WERI-Rb-1 (cell line): ENCODE measurements around the gene BBS4.

Source experiments
- DNase-seq: peaks from one replicate; pipeline ENCODE4 v3.0.0-alpha.2; 2020
- H3K27ac ChIP-seq: fragments of 250-450 bp; sonication (Bioruptor Pico); 2 replicates; pipeline ENCODE4 v1.5.1; 2020; ENCODE audit warnings: mild to moderate bottlenecking, moderate library complexity
- H3K27me3 ChIP-seq: fragments of 250-450 bp; sonication (Bioruptor Pico); 2 replicates; pipeline ENCODE4 v1.5.1; 2021; ENCODE audit warnings: mild to moderate bottlenecking, low read depth, moderate library complexity; ENCODE audit not compliant: insufficient read depth, severe bottlenecking
- H3K36me3 ChIP-seq: fragments of 250-450 bp; sonication (Bioruptor Pico); 2 replicates; pipeline ENCODE4 v1.5.1; 2020; ENCODE audit warnings: mild to moderate bottlenecking, moderate library complexity
- H3K4me3 ChIP-seq: 2 replicates; pipeline ENCODE4 v1.5.1; 2011; ENCODE audit warnings: low read depth, mild to moderate bottlenecking, control low read depth, low read length
- H3K9me3 ChIP-seq: fragments of 250-450 bp; sonication (Bioruptor Pico); 2 replicates; pipeline ENCODE4 v1.5.1; 2021; ENCODE audit warnings: mild to moderate bottlenecking, moderate library complexity; ENCODE audit not compliant: severe bottlenecking
- CTCF ChIP-seq: IDR thresholded peaks from 2 replicates; pipeline ENCODE4 v1.5.1; 2011; ENCODE audit warnings: low read depth, mild to moderate bottlenecking, control low read depth, inconsistent platforms, low read length

Gene BBS4

GRCh38 chr15:72685301-72685924 lies 594 bp upstream of the BBS4 start:
- no peak for DNase-seq
- peak overlapping the region; percentile 95 for H3K27ac ChIP-seq
- no peak for TF ChIP-seq CTCF

GRCh38 chr15:72688697-72689096 lies 2.7 kb downstream of the BBS4 start:
- no peaks in the 10 kb centered on the region for H3K9me3 ChIP-seq
- no peak overlapping the region for H3K27ac ChIP-seq
- no peaks in the 10 kb centered on the region for H3K27me3 ChIP-seq
- no peak for TF ChIP-seq CTCF
- no peaks in the 10 kb centered on the region for H3K36me3 ChIP-seq
- no peak overlapping the region for H3K4me3 ChIP-seq
- DNase-seq = no peak

More at GRCh38 chr15:72685301-72685924, 594 bp upstream of the BBS4 start:
- Histone ChIP-seq H3K36me3 (no peaks in the 10 kb centered on the region), H3K4me3 (peak overlapping the region; percentile 90), H3K27me3 (no peaks in the 10 kb centered on the region), H3K9me3 (no peaks in the 10 kb centered on the region)

GRCh38 chr15:72690938-72691337 lies 4.9 kb downstream of the BBS4 start:
- Histone ChIP-seq H3K27me3 (no peaks in the 10 kb centered on the region), H3K4me3 (no peak overlapping the region), H3K27ac (no peak overlapping the region), H3K9me3 (no peaks in the 10 kb centered on the region), H3K36me3 (no peaks in the 10 kb centered on the region)
- DNase-seq = no peak
- no peak for TF ChIP-seq CTCF

GRCh38 chr15:72698938-72699337 lies 12.9 kb downstream of the BBS4 start:
- Histone ChIP-seq H3K36me3 (no peaks in the 10 kb centered on the region), H3K27ac (no peak overlapping the region), H3K9me3 (no peaks in the 10 kb centered on the region), H3K27me3 (no peaks in the 10 kb centered on the region), H3K4me3 (no peak overlapping the region)
- TF ChIP-seq CTCF = no peak
- no peak for DNase-seq

- no peaks in the 10 kb centered on the region for H3K27me3 ChIP-seq
- DNase-seq = no peak
Observed at GRCh38 chr15:72700076-72700475, 14.1 kb downstream of the BBS4 start.

More at GRCh38 chr15:72700076-72700475, 14.1 kb downstream of the BBS4 start:
- Histone ChIP-seq H3K27ac (no peak overlapping the region), H3K9me3 (no peaks in the 10 kb centered on the region), H3K36me3 (no peaks in the 10 kb centered on the region), H3K4me3 (no peak overlapping the region)
- TF ChIP-seq CTCF = no peak
